Measurements from ENCODE around the gene CILP. TPM values are rescaled to one million over a fixed set of nuclear protein-coding genes. Genes with fewer than 3 reads are reported as not detected.

The CILP gene
- total RNA-seq, 1 experiment from 2014 or later, result not detected

- no peaks in the 10 kb centered on the region for H3K9me3 Mint-ChIP-seq
- no peak for DNase-seq (ENCODE audit: low spot score)
- peaks cover 16% of the 10 kb centered on the region for H3K4me1 Mint-ChIP-seq
- H3K4me3 Mint-ChIP-seq, result no peak overlapping the region
- H3K27me3 Mint-ChIP-seq (ENCODE audit: low read depth), result no peaks in the 10 kb centered on the region
- H3K36me3 Mint-ChIP-seq, result peaks cover 6% of the 10 kb centered on the region; the same call in 1 of the 2 replicates
- ChIA-PET POLR2A (no interaction called here), CTCF (interaction anchor here (1.7 kb wide), 1 partner anchor 10 kb away, joined by 4 read pairs; no protein-coding TSS in a partner anchor)
- no peak for ATAC-seq
- H3K27ac Mint-ChIP-seq, result no peak overlapping the region
- TF ChIP-seq MLX (CRISPR knock-in tag; IDR thresholded peaks at IDR 0.05) (no peak), ERG (CRISPR knock-in tag; IDR thresholded peaks at IDR 0.05) (no peak), TP53 (CRISPR knock-in tag; IDR thresholded peaks at IDR 0.05) (no peak), ZBTB21 (CRISPR knock-in tag; IDR thresholded peaks at IDR 0.05; ENCODE audit: borderline replicate concordance) (no peak), SMAD4 (CRISPR knock-in tag; IDR thresholded peaks at IDR 0.05) (no peak), NFYB (CRISPR knock-in tag; conservative IDR thresholded peaks at IDR 0.05; ENCODE audit: low read depth) (no peak), GABPB1 (CRISPR knock-in tag; IDR thresholded peaks at IDR 0.05) (no peak), ZNF263 (CRISPR knock-in tag; IDR thresholded peaks at IDR 0.05; ENCODE audit: low read depth) (no peak), HMGA2 (CRISPR knock-in tag; IDR thresholded peaks at IDR 0.05) (no peak), ZNF396 (CRISPR knock-in tag; IDR thresholded peaks at IDR 0.05; ENCODE audit: borderline replicate concordance) (no peak), MXD4 (CRISPR knock-in tag; IDR thresholded peaks at IDR 0.05; ENCODE audit: borderline replicate concordance) (no peak), ETV6 (CRISPR knock-in tag; IDR thresholded peaks at IDR 0.05) (no peak)
- TF ChIP-seq, protein P1, sequence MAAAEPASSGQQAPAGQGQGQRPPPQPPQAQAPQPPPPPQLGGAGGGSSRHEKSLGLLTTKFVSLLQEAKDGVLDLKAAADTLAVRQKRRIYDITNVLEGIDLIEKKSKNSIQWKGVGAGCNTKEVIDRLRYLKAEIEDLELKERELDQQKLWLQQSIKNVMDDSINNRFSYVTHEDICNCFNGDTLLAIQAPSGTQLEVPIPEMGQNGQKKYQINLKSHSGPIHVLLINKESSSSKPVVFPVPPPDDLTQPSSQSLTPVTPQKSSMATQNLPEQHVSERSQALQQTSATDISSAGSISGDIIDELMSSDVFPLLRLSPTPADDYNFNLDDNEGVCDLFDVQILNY (CRISPR knock-in tag; IDR thresholded peaks at IDR 0.05), result no peak
- TF ChIP-seq, protein P2, sequence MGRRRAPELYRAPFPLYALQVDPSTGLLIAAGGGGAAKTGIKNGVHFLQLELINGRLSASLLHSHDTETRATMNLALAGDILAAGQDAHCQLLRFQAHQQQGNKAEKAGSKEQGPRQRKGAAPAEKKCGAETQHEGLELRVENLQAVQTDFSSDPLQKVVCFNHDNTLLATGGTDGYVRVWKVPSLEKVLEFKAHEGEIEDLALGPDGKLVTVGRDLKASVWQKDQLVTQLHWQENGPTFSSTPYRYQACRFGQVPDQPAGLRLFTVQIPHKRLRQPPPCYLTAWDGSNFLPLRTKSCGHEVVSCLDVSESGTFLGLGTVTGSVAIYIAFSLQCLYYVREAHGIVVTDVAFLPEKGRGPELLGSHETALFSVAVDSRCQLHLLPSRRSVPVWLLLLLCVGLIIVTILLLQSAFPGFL (CRISPR knock-in tag; IDR thresholded peaks at IDR 0.05; ENCODE audit: borderline replicate concordance), result no peak
- TF ChIP-seq, protein P3, sequence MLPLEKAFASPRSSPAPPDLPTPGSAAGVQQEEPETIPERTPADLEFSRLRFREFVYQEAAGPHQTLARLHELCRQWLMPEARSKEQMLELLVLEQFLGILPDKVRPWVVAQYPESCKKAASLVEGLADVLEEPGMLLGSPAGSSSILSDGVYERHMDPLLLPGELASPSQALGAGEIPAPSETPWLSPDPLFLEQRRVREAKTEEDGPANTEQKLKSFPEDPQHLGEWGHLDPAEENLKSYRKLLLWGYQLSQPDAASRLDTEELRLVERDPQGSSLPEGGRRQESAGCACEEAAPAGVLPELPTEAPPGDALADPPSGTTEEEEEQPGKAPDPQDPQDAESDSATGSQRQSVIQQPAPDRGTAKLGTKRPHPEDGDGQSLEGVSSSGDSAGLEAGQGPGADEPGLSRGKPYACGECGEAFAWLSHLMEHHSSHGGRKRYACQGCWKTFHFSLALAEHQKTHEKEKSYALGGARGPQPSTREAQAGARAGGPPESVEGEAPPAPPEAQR (CRISPR knock-in tag; IDR thresholded peaks at IDR 0.05), result no peak
- TF ChIP-seq, protein P4, sequence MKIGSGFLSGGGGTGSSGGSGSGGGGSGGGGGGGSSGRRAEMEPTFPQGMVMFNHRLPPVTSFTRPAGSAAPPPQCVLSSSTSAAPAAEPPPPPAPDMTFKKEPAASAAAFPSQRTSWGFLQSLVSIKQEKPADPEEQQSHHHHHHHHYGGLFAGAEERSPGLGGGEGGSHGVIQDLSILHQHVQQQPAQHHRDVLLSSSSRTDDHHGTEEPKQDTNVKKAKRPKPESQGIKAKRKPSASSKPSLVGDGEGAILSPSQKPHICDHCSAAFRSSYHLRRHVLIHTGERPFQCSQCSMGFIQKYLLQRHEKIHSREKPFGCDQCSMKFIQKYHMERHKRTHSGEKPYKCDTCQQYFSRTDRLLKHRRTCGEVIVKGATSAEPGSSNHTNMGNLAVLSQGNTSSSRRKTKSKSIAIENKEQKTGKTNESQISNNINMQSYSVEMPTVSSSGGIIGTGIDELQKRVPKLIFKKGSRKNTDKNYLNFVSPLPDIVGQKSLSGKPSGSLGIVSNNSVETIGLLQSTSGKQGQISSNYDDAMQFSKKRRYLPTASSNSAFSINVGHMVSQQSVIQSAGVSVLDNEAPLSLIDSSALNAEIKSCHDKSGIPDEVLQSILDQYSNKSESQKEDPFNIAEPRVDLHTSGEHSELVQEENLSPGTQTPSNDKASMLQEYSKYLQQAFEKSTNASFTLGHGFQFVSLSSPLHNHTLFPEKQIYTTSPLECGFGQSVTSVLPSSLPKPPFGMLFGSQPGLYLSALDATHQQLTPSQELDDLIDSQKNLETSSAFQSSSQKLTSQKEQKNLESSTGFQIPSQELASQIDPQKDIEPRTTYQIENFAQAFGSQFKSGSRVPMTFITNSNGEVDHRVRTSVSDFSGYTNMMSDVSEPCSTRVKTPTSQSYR (CRISPR knock-in tag; IDR thresholded peaks at IDR 0.05), result no peak
- TF ChIP-seq, protein P5, sequence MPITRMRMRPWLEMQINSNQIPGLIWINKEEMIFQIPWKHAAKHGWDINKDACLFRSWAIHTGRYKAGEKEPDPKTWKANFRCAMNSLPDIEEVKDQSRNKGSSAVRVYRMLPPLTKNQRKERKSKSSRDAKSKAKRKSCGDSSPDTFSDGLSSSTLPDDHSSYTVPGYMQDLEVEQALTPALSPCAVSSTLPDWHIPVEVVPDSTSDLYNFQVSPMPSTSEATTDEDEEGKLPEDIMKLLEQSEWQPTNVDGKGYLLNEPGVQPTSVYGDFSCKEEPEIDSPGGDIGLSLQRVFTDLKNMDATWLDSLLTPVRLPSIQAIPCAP (CRISPR knock-in tag; IDR thresholded peaks at IDR 0.05), result no peak
Measured at GRCh38 chr15:65260968-65261367, 49.7 kb upstream of the CILP start.

Measured in WTC11 (cell line).